SK-N-SH treated with all-trans-retinoic acid at 6 μM for 48 hours (cell line): ENCODE measurements around the gene PTGIS.

Experiments
- PPARA ChIP-seq: fragments of 250-450 bp; sonication (Bioruptor Pico); IDR thresholded peaks from 2 replicates; pipeline ENCODE4 v1.5.0; 2020; ENCODE audit warnings: mild to moderate bottlenecking, borderline replicate concordance
- TCF4 ChIP-seq: fragments of 250-450 bp; sonication (Bioruptor Pico); IDR thresholded peaks from 2 replicates; pipeline ENCODE4 v1.8.0; 2021; ENCODE audit warnings: mild to moderate bottlenecking, moderate library complexity, borderline replicate concordance
- ZFP3 ChIP-seq: fragments of 250-450 bp; sonication (Bioruptor Pico); IDR thresholded peaks from 2 replicates; pipeline ENCODE4 v1.5.0; 2020; ENCODE audit warnings: mild to moderate bottlenecking, moderate library complexity
- ZNF70 ChIP-seq: fragments of 450-650 bp; formaldehyde crosslinking; IDR thresholded peaks from 2 replicates; pipeline ENCODE4 v1.5.0; 2020; ENCODE audit warnings: mild to moderate bottlenecking, moderate library complexity
- ZNF8 ChIP-seq: fragments of 450-650 bp; formaldehyde crosslinking; IDR thresholded peaks from 2 replicates; pipeline ENCODE4 v1.5.0; 2020; ENCODE audit warnings: mild to moderate bottlenecking, moderate library complexity

DNA sequence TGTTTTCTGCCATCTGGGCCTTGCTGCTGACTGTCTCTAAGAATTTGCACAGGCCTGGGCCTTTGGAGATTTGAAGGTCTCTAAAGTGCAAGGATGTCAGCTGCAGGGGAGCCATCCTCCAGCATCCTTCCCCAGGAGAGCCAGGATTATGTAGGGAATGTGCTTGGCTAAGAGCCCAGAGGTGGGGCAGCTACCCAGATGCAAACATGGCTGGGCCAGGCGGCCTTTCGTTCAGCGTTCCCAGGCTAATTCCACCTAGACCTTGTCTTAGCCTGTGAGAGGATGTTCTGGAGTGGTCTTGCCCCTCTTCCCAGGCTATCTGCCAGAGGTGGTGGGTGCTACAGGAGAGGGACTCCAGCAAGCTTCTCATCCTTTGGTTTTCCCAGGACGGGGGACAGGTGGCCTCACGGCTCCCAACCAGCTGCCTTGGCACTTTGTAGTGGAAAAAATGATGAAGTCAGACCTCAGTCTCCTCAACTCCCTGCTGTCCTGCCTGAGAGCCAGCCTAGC, 7.7 kb upstream of the PTGIS start:
- TF ChIP-seq TCF4 (no peak), ZNF70 (no peak), ZNF8 (CRISPR knock-in tag) (no peak), ZFP3 (no peak), PPARA (CRISPR knock-in tag) (no peak)
